AG04450 (cell line): ENCODE data around the gene DSC2. TPM values are rescaled to one million over a fixed set of nuclear protein-coding genes. Genes with fewer than 3 reads are reported as not detected.

Experiments
- CTCF ChIA-PET: fragments of 300-600, 350-600 bp; formaldehyde crosslinking; extraction: SDS; loops from one replicate; lab custom pipeline; 2022; ENCODE audit warnings: antibody characterized with exemption, inconsistent platforms; lab: Charles Lee
- POLR2A ChIA-PET: fragments of 350-600 bp; formaldehyde crosslinking; extraction: SDS; loops from one replicate; lab custom pipeline; 2021; ENCODE audit warnings: antibody characterized with exemption, inconsistent platforms; lab: Yijun Ruan, JAX
- DNase-seq: peaks from one replicate; pipeline ENCODE4 v3.0.0-alpha.2; 2011; ENCODE audit warnings: low read depth, low spot score
- H3K27ac ChIP-seq: one replicate; pipeline ENCODE4 v1.5.1; 2012; ENCODE audit warnings: low read depth, low read length, control low read depth
- H3K27me3 ChIP-seq: one replicate; pipeline ENCODE4 v1.6.0; 2012; ENCODE audit warnings: low read length; ENCODE audit not compliant: control insufficient read depth, insufficient read depth
- H3K4me3 ChIP-seq: 2 replicates; pipeline ENCODE4 v1.5.1; 2011; ENCODE audit warnings: mild to moderate bottlenecking, low read depth, low read length, control low read depth
- H3K9me3 ChIP-seq: 2 replicates; pipeline ENCODE4 v1.5.1; 2012; ENCODE audit warnings: low read length; ENCODE audit not compliant: control insufficient read depth, insufficient read depth
- CTCF ChIP-seq: IDR thresholded peaks from 2 replicates; pipeline ENCODE4 v1.5.1; 2011; ENCODE audit warnings: low read depth, low read length, control low read depth, inconsistent platforms
- polyA minus RNA-seq: library from RNA; depleted of rRNA, polyadenylated mRNA; stranded (reverse); fragments of >200 nt; gene quantifications from 2 replicates; pipeline ENCODE4 v1.2.3, GENCODE V29; 2011; rRNA and poly(A)+ RNA removed
- polyA plus RNA-seq: library from polyadenylated mRNA; depleted of rRNA; stranded (reverse); fragments of >200 nt; gene quantifications from 2 replicates; pipeline ENCODE4 v1.2.3, GENCODE V29; 2011; rRNA removed

The DSC2 gene
- polyA plus RNA-seq (not detected in 2 replicates), polyA minus RNA-seq (not detected in 2 replicates)

- TF ChIP-seq CTCF, result no peak
- Histone ChIP-seq H3K9me3 (peaks cover 18% of the 10 kb centered on the region), H3K27me3 (no peaks in the 10 kb centered on the region), H3K4me3 (no peak within 1 kb of the TSS), H3K27ac (no peak within 1 kb of the TSS)
- CTCF ChIA-PET, result no interaction called here
- POLR2A ChIA-PET, result no interaction called here
- DNase-seq, result no peak
Measured at GRCh38 chr18:31102025-31102684, at the start of gene DSC2. TSS of gene DSC2 (minus strand) at chr18:31102421. CDS start at chr18:31101971, 450 bp downstream.

GRCh38 chr18:31149351-31149750, 47.1 kb upstream of the DSC2 start:
- ChIA-PET POLR2A (no interaction called here), CTCF (no interaction called here)
- H3K27me3 ChIP-seq, result no peaks in the 10 kb centered on the region
- no peak overlapping the region for H3K4me3 ChIP-seq
- H3K9me3 ChIP-seq, result peaks cover 8% of the 10 kb centered on the region; the same call in 1 of the 2 replicates
- no peak for DNase-seq
- TF ChIP-seq CTCF, result no peak
- no peak overlapping the region for H3K27ac ChIP-seq

- DNase-seq, result no peak
- Histone ChIP-seq H3K27ac (no peak overlapping the region), H3K4me3 (no peak overlapping the region), H3K9me3 (peaks cover 10% of the 10 kb centered on the region), H3K27me3 (no peaks in the 10 kb centered on the region)
- CTCF ChIA-PET, result no interaction called here
- POLR2A ChIA-PET, result no interaction called here
- no peak for TF ChIP-seq CTCF
Measured at GRCh38 chr18:31148600-31148999, 46.4 kb upstream of the DSC2 start.

GRCh38 chr18:31146809-31147208, 44.6 kb upstream of the DSC2 start:
- CTCF ChIA-PET, result no interaction called here
- DNase-seq, result no peak
- no peak overlapping the region for H3K27ac ChIP-seq
- H3K9me3 ChIP-seq, result peaks cover 9% of the 10 kb centered on the region
- TF ChIP-seq CTCF, result no peak
- POLR2A ChIA-PET, result no interaction called here
- H3K27me3 ChIP-seq, result no peaks in the 10 kb centered on the region
- H3K4me3 ChIP-seq, result no peak overlapping the region

GRCh38 chr18:31143025-31143424, 40.8 kb upstream of the DSC2 start:
- no peak overlapping the region for H3K4me3 ChIP-seq
- no peak overlapping the region for H3K27ac ChIP-seq
- ChIA-PET CTCF (no interaction called here), POLR2A (no interaction called here)
- H3K9me3 ChIP-seq, result peaks cover 6% of the 10 kb centered on the region
- H3K27me3 ChIP-seq, result no peaks in the 10 kb centered on the region
- no peak for DNase-seq
- TF ChIP-seq CTCF, result no peak
